ENCODE data around the gene CROCC.

The CROCC gene

DNA sequence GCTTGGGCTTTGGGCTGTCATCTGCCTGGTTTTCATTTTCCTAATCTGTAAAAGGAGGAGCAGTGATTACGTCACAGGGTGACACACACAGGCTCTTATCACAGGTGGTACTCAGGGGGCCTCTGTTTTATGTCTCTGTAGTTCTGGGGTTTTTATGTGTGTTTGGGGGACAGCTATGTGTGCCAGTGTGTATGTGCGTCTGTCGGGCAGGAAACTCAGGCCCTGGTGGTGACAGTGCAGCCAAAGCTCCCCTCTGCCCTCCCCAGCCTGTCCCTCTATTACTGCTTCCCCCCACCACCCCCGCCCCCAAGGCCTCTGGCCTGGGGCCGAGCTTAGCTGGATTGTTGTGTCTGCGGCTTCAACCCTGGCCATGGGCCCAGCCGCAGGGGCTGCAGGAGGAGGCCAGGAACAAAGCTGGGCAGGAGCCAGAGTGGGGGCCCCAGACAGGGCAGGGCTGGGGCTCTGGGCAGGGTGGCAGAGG is 45.4 kb downstream of the CROCC start:
- peak; percentile 37 for ATAC-seq
- TF ChIP-seq, protein P1, sequence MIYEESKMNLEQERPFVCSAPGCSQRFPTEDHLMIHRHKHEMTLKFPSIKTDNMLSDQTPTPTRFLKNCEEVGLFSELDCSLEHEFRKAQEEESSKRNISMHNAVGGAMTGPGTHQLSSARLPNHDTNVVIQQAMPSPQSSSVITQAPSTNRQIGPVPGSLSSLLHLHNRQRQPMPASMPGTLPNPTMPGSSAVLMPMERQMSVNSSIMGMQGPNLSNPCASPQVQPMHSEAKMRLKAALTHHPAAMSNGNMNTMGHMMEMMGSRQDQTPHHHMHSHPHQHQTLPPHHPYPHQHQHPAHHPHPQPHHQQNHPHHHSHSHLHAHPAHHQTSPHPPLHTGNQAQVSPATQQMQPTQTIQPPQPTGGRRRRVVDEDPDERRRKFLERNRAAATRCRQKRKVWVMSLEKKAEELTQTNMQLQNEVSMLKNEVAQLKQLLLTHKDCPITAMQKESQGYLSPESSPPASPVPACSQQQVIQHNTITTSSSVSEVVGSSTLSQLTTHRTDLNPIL (CRISPR knock-in tag; IDR thresholded peaks at IDR 0.05; ENCODE audit: low read depth), result no peak
- TF ChIP-seq PATZ1 (CRISPR knock-in tag; IDR thresholded peaks at IDR 0.05; ENCODE audit: borderline replicate concordance), result peak; percentile 96
- TF ChIP-seq TCF4 (CRISPR knock-in tag; IDR thresholded peaks at IDR 0.05; ENCODE audit: borderline replicate concordance), result peak; percentile 53; the same call in 1 of the 2 replicates

GRCh38 chr1:16967962-16968361 is 46.2 kb downstream of the CROCC start:
- ATAC-seq, result no peak
- TF ChIP-seq GLIS3 (CRISPR knock-in tag; IDR thresholded peaks at IDR 0.05) (no peak), ZFP30 (CRISPR knock-in tag; IDR thresholded peaks at IDR 0.05) (no peak), BACH2 (CRISPR knock-in tag; IDR thresholded peaks at IDR 0.05; ENCODE audit: borderline replicate concordance) (no peak), TCF4 (CRISPR knock-in tag; IDR thresholded peaks at IDR 0.05; ENCODE audit: borderline replicate concordance) (no peak), PPARA (CRISPR knock-in tag; IDR thresholded peaks at IDR 0.05; ENCODE audit: borderline replicate concordance) (no peak), ZNF8 (CRISPR knock-in tag; IDR thresholded peaks at IDR 0.05) (no peak), ISL1 (CRISPR knock-in tag; IDR thresholded peaks at IDR 0.05) (no peak), RARB (CRISPR knock-in tag; IDR thresholded peaks at IDR 0.05) (no peak), ZNF565 (CRISPR knock-in tag; conservative IDR thresholded peaks at IDR 0.05; ENCODE audit: low read depth) (no peak)

DNA sequence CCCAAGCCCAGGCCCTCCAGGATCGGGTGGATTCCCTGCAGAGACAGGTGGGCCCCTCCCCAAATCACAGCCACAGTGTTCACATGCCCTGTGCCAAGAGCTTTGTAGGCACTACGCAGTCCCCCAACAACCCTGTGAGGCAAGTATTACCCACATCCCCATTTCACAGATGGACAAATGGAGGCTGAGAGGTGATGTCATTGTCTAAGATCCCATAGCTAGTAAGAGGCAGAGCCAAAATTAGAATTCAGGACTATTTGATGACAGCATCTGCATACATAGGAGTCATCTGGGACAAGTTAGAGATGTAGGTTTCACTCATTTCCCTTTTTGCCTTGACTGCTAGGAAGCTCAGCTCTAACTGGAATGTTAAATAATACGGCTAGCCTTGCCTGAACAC is 46.6 kb downstream of the CROCC start:
- TF ChIP-seq ZNF8 (CRISPR knock-in tag; IDR thresholded peaks at IDR 0.05) (no peak), ZFP3 (CRISPR knock-in tag; IDR thresholded peaks at IDR 0.05) (no peak), ESRRG (CRISPR knock-in tag; IDR thresholded peaks at IDR 0.05) (no peak), ZC3H10 (CRISPR knock-in tag; IDR thresholded peaks at IDR 0.05) (no peak), PPARA (CRISPR knock-in tag; IDR thresholded peaks at IDR 0.05; ENCODE audit: borderline replicate concordance) (no peak), ZFP30 (CRISPR knock-in tag; IDR thresholded peaks at IDR 0.05) (no peak), OSR1 (CRISPR knock-in tag; IDR thresholded peaks at IDR 0.05) (no peak), TSHZ2 (CRISPR knock-in tag; IDR thresholded peaks at IDR 0.05) (no peak), ISL1 (CRISPR knock-in tag; IDR thresholded peaks at IDR 0.05) (no peak), ARNTL (CRISPR knock-in tag; IDR thresholded peaks at IDR 0.05; ENCODE audit: borderline replicate concordance, low read depth) (no peak), SNAI2 (CRISPR knock-in tag; IDR thresholded peaks at IDR 0.05) (no peak), CSDC2 (CRISPR knock-in tag; IDR thresholded peaks at IDR 0.05) (no peak), GLIS3 (CRISPR knock-in tag; IDR thresholded peaks at IDR 0.05) (no peak), POU6F1 (CRISPR knock-in tag; IDR thresholded peaks at IDR 0.05; ENCODE audit: borderline replicate concordance, low read depth) (no peak), TCF4 (CRISPR knock-in tag; IDR thresholded peaks at IDR 0.05; ENCODE audit: borderline replicate concordance) (no peak), TOX (CRISPR knock-in tag; IDR thresholded peaks at IDR 0.05; ENCODE audit: borderline replicate concordance) (no peak)
- ATAC-seq, result no peak

DNA sequence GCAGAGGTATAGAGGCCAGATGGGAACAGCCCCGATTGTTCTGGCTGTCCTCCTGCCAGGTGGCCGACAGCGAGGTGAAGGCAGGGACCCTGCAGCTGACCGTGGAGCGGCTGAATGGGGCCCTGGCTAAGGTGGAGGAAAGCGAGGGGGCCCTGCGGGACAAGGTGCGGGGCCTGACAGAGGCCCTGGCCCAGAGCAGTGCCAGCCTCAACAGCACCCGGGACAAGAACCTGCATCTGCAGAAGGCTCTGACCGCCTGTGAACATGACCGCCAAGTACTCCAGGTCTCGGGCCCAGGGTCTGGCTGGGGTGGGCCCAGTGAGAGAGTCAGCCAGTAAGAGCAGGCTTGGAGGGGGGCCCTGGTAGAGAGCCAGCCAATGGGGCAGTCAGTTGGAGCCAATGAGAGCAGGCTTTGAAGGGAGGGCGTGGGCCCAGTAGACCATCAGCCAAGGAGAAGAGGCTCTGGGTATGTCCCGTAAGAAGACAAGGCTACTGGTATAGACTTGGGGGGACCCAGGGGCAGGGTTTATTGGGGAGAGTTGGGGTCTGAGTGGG is 47.4 kb downstream of the CROCC start:
- ATAC-seq, result no peak
- TF ChIP-seq PATZ1 (CRISPR knock-in tag; IDR thresholded peaks at IDR 0.05; ENCODE audit: borderline replicate concordance) (no peak), RARB (CRISPR knock-in tag; IDR thresholded peaks at IDR 0.05) (no peak), ZNF70 (CRISPR knock-in tag; IDR thresholded peaks at IDR 0.05) (no peak), TSHZ2 (CRISPR knock-in tag; IDR thresholded peaks at IDR 0.05) (no peak), SNAI2 (CRISPR knock-in tag; IDR thresholded peaks at IDR 0.05) (no peak), TOX (CRISPR knock-in tag; IDR thresholded peaks at IDR 0.05; ENCODE audit: borderline replicate concordance) (no peak), TCF4 (CRISPR knock-in tag; IDR thresholded peaks at IDR 0.05; ENCODE audit: borderline replicate concordance) (no peak), ZNF565 (CRISPR knock-in tag; conservative IDR thresholded peaks at IDR 0.05; ENCODE audit: low read depth) (no peak), ZFP30 (CRISPR knock-in tag; IDR thresholded peaks at IDR 0.05) (no peak), CSDC2 (CRISPR knock-in tag; IDR thresholded peaks at IDR 0.05) (no peak)

All from SK-N-SH treated with all-trans-retinoic acid at 6 μM for 48 hours (cell line).